CD14-positive monocyte (primary cell): ENCODE data around the gene MYO5B. TPM values are rescaled to one million over a fixed set of nuclear protein-coding genes. Genes with fewer than 3 reads are reported as not detected.

Source experiments
- DNase-seq, 3 donors: peaks; one replicate each; pipeline ENCODE4 v3.0.0-alpha.2; 2011 to 2022
- H2AFZ ChIP-seq: 2 replicates; pipeline ENCODE4 v1.6.0; 2012; ENCODE audit warnings: mild to moderate bottlenecking, low read depth, low read length, inconsistent platforms; ENCODE audit not compliant: insufficient read depth, poor library complexity, severe bottlenecking
- H3K27ac ChIP-seq, 2 donors: 1 replicate in 1 of 2; 2 replicates in 1 of 2; pipeline ENCODE4 v1.5.1; 2012 to 2013; ENCODE audit warnings: low read length in 2 of 2, control low read depth in 1 of 2, inconsistent platforms in 1 of 2, low read depth in 1 of 2, mild to moderate bottlenecking in 1 of 2
- H3K27me3 ChIP-seq, 2 donors: one replicate each; pipeline versions ENCODE4 v1.6.0 to v1.6.1; 2011 to 2013; ENCODE audit warnings: low read length in 2 of 2; ENCODE audit not compliant: control insufficient read depth in 2 of 2, insufficient read depth in 2 of 2
- H3K36me3 ChIP-seq, 2 donors: replicated peaks in 1 of 2; 1 replicate in 1 of 2; 2 replicates in 1 of 2; pipeline versions ENCODE4 v1.5.1 to v1.6.1; 2012 to 2013; ENCODE audit warnings: low read length in 2 of 2, control low read depth in 1 of 2, inconsistent platforms in 1 of 2, mild to moderate bottlenecking in 1 of 2; ENCODE audit not compliant: insufficient read depth in 2 of 2, control insufficient read depth in 1 of 2
- H3K4me1 ChIP-seq, 2 donors: 1 replicate in 1 of 2; 2 replicates in 1 of 2; pipeline versions ENCODE4 v1.5.1 to v1.6.1; 2012 to 2013; ENCODE audit warnings: low read length in 2 of 2, control low read depth in 1 of 2, inconsistent platforms in 1 of 2, mild to moderate bottlenecking in 1 of 2, moderate library complexity in 1 of 2; ENCODE audit not compliant: insufficient read depth in 2 of 2, control insufficient read depth in 1 of 2
- H3K4me2 ChIP-seq: replicated peaks from 2 replicates; pipeline ENCODE3; 2012; ENCODE audit warnings: low read length, moderate library complexity, mild to moderate bottlenecking; ENCODE audit not compliant: poor library complexity, severe bottlenecking; ENCODE audit errors: extremely low read depth
- H3K4me3 ChIP-seq, 3 experiments: fragments of 200-600 bp in 1 of 3; sonication (generic) in 1 of 3; replicated peaks in 1 of 3; 1 replicate in 2 of 3; 2 replicates in 1 of 3; pipeline ENCODE4 v1.5.1; 2011 to 2013; ENCODE audit warnings: low read length in 3 of 3, mild to moderate bottlenecking in 3 of 3, control low read depth in 2 of 3, low read depth in 2 of 3, inconsistent platforms in 1 of 3, moderate library complexity in 1 of 3
- H3K79me2 ChIP-seq: 2 replicates; pipeline ENCODE4 v1.6.0; 2012; ENCODE audit warnings: mild to moderate bottlenecking, control low read depth, inconsistent platforms, low read length, moderate library complexity; ENCODE audit not compliant: insufficient read depth
- H3K9ac ChIP-seq: 2 replicates; pipeline ENCODE4 v1.6.0; 2017; ENCODE audit warnings: low read length, mild to moderate bottlenecking; ENCODE audit not compliant: insufficient read depth, poor library complexity, severe bottlenecking
- H3K9me3 ChIP-seq, 2 donors: replicated peaks in 1 of 2; 1 replicate in 1 of 2; 2 replicates in 1 of 2; pipeline versions ENCODE4 v1.5.1 to v1.6.1; 2012 to 2013; ENCODE audit warnings: low read length in 2 of 2, control low read depth in 1 of 2; ENCODE audit not compliant: control insufficient read depth in 1 of 2, insufficient read depth in 1 of 2
- H4K20me1 ChIP-seq: 2 replicates; pipeline ENCODE4 v1.6.0; 2012; ENCODE audit warnings: mild to moderate bottlenecking, low read length, control low read depth, moderate library complexity; ENCODE audit not compliant: insufficient read depth
- H3K27ac Mint-ChIP-seq, 7 donors: one replicate each; pipeline ENCODE4 v1.8.0; 2020; ENCODE audit warnings: mild to moderate bottlenecking in 7 of 7, mixed read lengths in 7 of 7, moderate library complexity in 6 of 7, inconsistent platforms in 2 of 7
- H3K27me3 Mint-ChIP-seq, 3 donors: one replicate each; pipeline ENCODE4 v1.8.0; 2021 to 2022; ENCODE audit warnings: low read depth in 3 of 3, mild to moderate bottlenecking in 3 of 3, mixed read lengths in 3 of 3, moderate library complexity in 3 of 3, inconsistent platforms in 1 of 3
- H3K36me3 Mint-ChIP-seq, 2 donors: one replicate each; pipeline ENCODE4 v1.8.0; 2020; ENCODE audit warnings: mixed read lengths in 2 of 2, inconsistent platforms in 1 of 2, mild to moderate bottlenecking in 1 of 2
- H3K4me1 Mint-ChIP-seq: one replicate; pipeline ENCODE4 v1.8.0; 2020; ENCODE audit warnings: mild to moderate bottlenecking, mixed read lengths
- H3K4me3 Mint-ChIP-seq, 2 donors: one replicate each; pipeline ENCODE4 v1.8.0; 2020; ENCODE audit warnings: mild to moderate bottlenecking in 2 of 2, mixed read lengths in 2 of 2, moderate library complexity in 1 of 2
- H3K9me3 Mint-ChIP-seq, 7 donors: one replicate each; pipeline ENCODE4 v1.8.0; 2020 to 2022; ENCODE audit warnings: mixed read lengths in 7 of 7, mild to moderate bottlenecking in 6 of 7, moderate library complexity in 6 of 7, inconsistent platforms in 2 of 7
- CTCF ChIP-seq: fragments of 200-600 bp; IDR thresholded peaks from one replicate; pipeline ENCODE4 v1.8.0; 2022; ENCODE audit warnings: antibody characterized with exemption, mild to moderate bottlenecking
- WGBS: methylation state at CpG from one replicate; pipeline ENCODE4 v1.1.5; 2013; ENCODE audit warnings: missing lambda C conversion rate; ENCODE audit not compliant: insufficient coverage; 5-methylcytosine and 5-hydroxymethylcytosine counted together
- intact Hi-C, 2 donors: fragments of 100-400 bp; cut with micrococcal nuclease; formaldehyde crosslinking; loops; one replicate each; pipeline versions ENCODE4 v1.15.0 to v1.15.1; 2023
- polyA plus RNA-seq, 3 donors: library from polyadenylated mRNA; depleted of rRNA in 1 of 3; unstranded in 2 of 3; stranded (reverse) in 1 of 3; fragments of 300-500 nt in 2 of 3; fragments of >200 nt in 1 of 3; fragmentation: Illumina TruSeq in 2 of 3; gene quantifications; 1 replicate in 2 of 3; 2 replicates in 1 of 3; pipeline ENCODE4 v1.2.3, GENCODE V29; 2012 to 2021

The MYO5B gene
- polyA plus RNA-seq, 3 donors: 0.04 TPM; not detected in 2

- H3K27ac Mint-ChIP-seq: no peak overlapping the region
- Histone ChIP-seq H3K36me3 (no peaks in the 10 kb centered on the region), H3K9me3 (no peaks in the 10 kb centered on the region), H2AFZ (no peak overlapping the region), H3K79me2 (no peaks in the 10 kb centered on the region), H3K4me3 (no peak overlapping the region), H3K9ac (no peak overlapping the region), H3K4me2 (no peak overlapping the region), H4K20me1 (no peaks in the 10 kb centered on the region), H3K4me1 (no peaks in the 10 kb centered on the region), H3K27ac (no peak overlapping the region), H3K27me3 (no peaks in the 10 kb centered on the region)
- peaks cover 0 to 13% (median 0%) of the 10 kb centered on the region in 7 donors for H3K9me3 Mint-ChIP-seq
- H3K27me3 Mint-ChIP-seq: peaks cover 1 to 8% (median 3%) of the 10 kb centered on the region in 3 donors
- intact Hi-C loops: no loop called here
- H3K36me3 Mint-ChIP-seq: no peaks in the 10 kb centered on the region
- no peak for DNase-seq
- H3K4me3 Mint-ChIP-seq: no peak overlapping the region
- no peak for TF ChIP-seq CTCF
- no peaks in the 10 kb centered on the region for H3K4me1 Mint-ChIP-seq
- 100% methylated on average over 1 of the region's 2 CpGs for WGBS
Measured at GRCh38 chr18:50094221-50094773, 100.7 kb downstream of the MYO5B start.

- Mint-ChIP-seq H3K27ac (no peak overlapping the region), H3K27me3 (peaks cover 1 to 8% (median 3%) of the 10 kb centered on the region in 3 donors), H3K4me3 (peak overlapping the region in 1 of 2 donors; percentile 1), H3K9me3 (peaks cover 0 to 13% (median 0%) of the 10 kb centered on the region in 7 donors), H3K36me3 (no peaks in the 10 kb centered on the region), H3K4me1 (no peaks in the 10 kb centered on the region)
- Histone ChIP-seq H3K4me1 (no peaks in the 10 kb centered on the region), H3K4me2 (no peak overlapping the region), H3K9ac (no peak overlapping the region), H3K27me3 (no peaks in the 10 kb centered on the region), H4K20me1 (no peaks in the 10 kb centered on the region), H2AFZ (no peak overlapping the region), H3K4me3 (no peak overlapping the region), H3K79me2 (no peaks in the 10 kb centered on the region), H3K9me3 (no peaks in the 10 kb centered on the region), H3K36me3 (no peaks in the 10 kb centered on the region), H3K27ac (no peak overlapping the region)
- intact Hi-C loops: no loop called here
- DNase-seq: no peak
- TF ChIP-seq CTCF: no peak
- WGBS: 92% methylated on average over 2 of the region's 6 CpGs
Measured at GRCh38 chr18:50093366-50094064, 101.4 kb downstream of the MYO5B start.
